Astrocyte (in vitro differentiated cells and primary cell): ENCODE results near the gene CLMN. TPM values are rescaled to one million over a fixed set of nuclear protein-coding genes. Genes with fewer than 3 reads are reported as not detected.

ENCODE experiments used
- DNase-seq: peaks from one replicate; pipeline ENCODE4 v3.0.0-alpha.2; 2010; ENCODE audit warnings: low read depth
- FAIRE-seq: peaks from 2 replicates; lab custom pipeline; 2011; peaks lifted over from hg19 to GRCh38; lab: Jason Lieb, UNC
- H2AFZ ChIP-seq: 2 replicates; pipeline ENCODE4 v1.6.0; 2012; ENCODE audit warnings: low read depth, low read length, inconsistent platforms
- H3K27ac ChIP-seq: 2 replicates; pipeline ENCODE4 v1.5.1; 2011; ENCODE audit warnings: low read depth, low read length, inconsistent platforms
- H3K27me3 ChIP-seq: 2 replicates; pipeline ENCODE4 v1.6.0; 2011; ENCODE audit warnings: low read length, inconsistent platforms; ENCODE audit not compliant: insufficient read depth
- H3K36me3 ChIP-seq: 2 replicates; pipeline ENCODE4 v1.5.1; 2011; ENCODE audit warnings: low read length, inconsistent platforms; ENCODE audit not compliant: insufficient read depth
- H3K4me1 ChIP-seq: 2 replicates; pipeline ENCODE4 v1.5.1; 2011; ENCODE audit warnings: low read length, inconsistent platforms; ENCODE audit not compliant: insufficient read depth
- H3K4me2 ChIP-seq: 2 replicates; pipeline ENCODE4 v1.6.0; 2012; ENCODE audit warnings: low read length, inconsistent platforms
- H3K4me3 ChIP-seq: 2 replicates; pipeline ENCODE4 v1.5.1; 2011; ENCODE audit warnings: low read depth, mild to moderate bottlenecking, low read length, inconsistent platforms; ENCODE audit not compliant: insufficient read depth
- H3K79me2 ChIP-seq: 2 replicates; pipeline ENCODE4 v1.6.0; 2012; ENCODE audit warnings: mild to moderate bottlenecking, low read length, inconsistent platforms; ENCODE audit not compliant: insufficient read depth
- H3K9ac ChIP-seq: 2 replicates; pipeline ENCODE4 v1.6.0; 2012; ENCODE audit warnings: mild to moderate bottlenecking, low read length, inconsistent platforms
- H3K9me3 ChIP-seq: 2 replicates; pipeline ENCODE4 v1.5.1; 2012; ENCODE audit warnings: low read depth, mild to moderate bottlenecking, low read length, inconsistent platforms; ENCODE audit not compliant: insufficient read depth
- H4K20me1 ChIP-seq: 2 replicates; pipeline ENCODE4 v1.6.0; 2012; ENCODE audit warnings: low read length, inconsistent platforms; ENCODE audit not compliant: insufficient read depth
- H3K27ac Mint-ChIP-seq: one replicate; pipeline ENCODE4 v1.8.0; 2021; ENCODE audit warnings: mild to moderate bottlenecking, mixed read lengths; ENCODE audit not compliant: unreplicated experiment
- H3K27me3 Mint-ChIP-seq: one replicate; pipeline ENCODE4 v1.8.0; 2021; ENCODE audit warnings: low read depth, mixed read lengths; ENCODE audit not compliant: unreplicated experiment
- H3K36me3 Mint-ChIP-seq: one replicate; pipeline ENCODE4 v1.8.0; 2021; ENCODE audit warnings: low read depth, mixed read lengths; ENCODE audit not compliant: unreplicated experiment
- H3K4me1 Mint-ChIP-seq: one replicate; pipeline ENCODE4 v1.8.0; 2021; ENCODE audit warnings: low read depth, mixed read lengths; ENCODE audit not compliant: unreplicated experiment
- H3K4me3 Mint-ChIP-seq: one replicate; pipeline ENCODE4 v1.8.0; 2021; ENCODE audit warnings: mild to moderate bottlenecking, moderate library complexity, mixed read lengths; ENCODE audit not compliant: unreplicated experiment
- H3K9me3 Mint-ChIP-seq: one replicate; pipeline ENCODE4 v1.8.0; 2021; ENCODE audit warnings: mild to moderate bottlenecking, mixed read lengths; ENCODE audit not compliant: unreplicated experiment
- EZH2 ChIP-seq: IDR thresholded peaks from 2 replicates; pipeline ENCODE4 v1.6.1; 2012; ENCODE audit warnings: mild to moderate bottlenecking, low read length, inconsistent platforms; ENCODE audit not compliant: insufficient read depth
- total RNA-seq: library from RNA; stranded (reverse); gene quantifications from 2 replicates; pipeline ENCODE4 v1.2.1, GENCODE V29; 2021
- TF ChIP-seq, protein P1 (sequence below): IDR thresholded peaks from 2 replicates; pipeline ENCODE4 v1.5.1; 2011; ENCODE audit warnings: low read depth, mild to moderate bottlenecking, inconsistent platforms, low read length, moderate library complexity; ENCODE audit not compliant: insufficient read depth

The CLMN gene
- total RNA-seq, 1 donor from 2014 or later = 14.0 TPM

DNA sequence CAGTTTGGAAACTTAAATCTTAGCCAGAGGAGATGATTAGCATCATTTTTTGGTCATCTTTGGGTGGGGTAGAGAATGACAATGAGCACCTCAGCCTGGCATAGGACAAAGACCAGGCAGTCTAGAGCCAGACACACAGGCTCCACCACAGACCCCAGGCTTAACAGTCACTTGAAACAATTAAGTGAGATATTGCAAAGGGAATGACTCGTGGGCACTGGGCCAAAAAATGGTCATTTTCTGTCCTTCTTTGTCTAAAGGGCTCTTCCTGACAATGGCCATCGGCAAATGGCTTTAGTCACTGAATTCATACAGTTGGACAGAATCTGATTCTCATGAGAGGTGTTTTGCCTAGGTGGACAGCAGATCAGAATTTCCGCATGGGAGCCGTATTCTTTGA is 84.4 kb downstream of the CLMN start:
- peaks cover 1% of the 10 kb centered on the region for H3K4me1 Mint-ChIP-seq
- no peaks in the 10 kb centered on the region for H4K20me1 ChIP-seq
- H2AFZ ChIP-seq = no peak overlapping the region
- no peak overlapping the region for H3K4me2 ChIP-seq
- H3K36me3 ChIP-seq = no peaks in the 10 kb centered on the region
- peaks cover 10% of the 10 kb centered on the region for H3K27me3 Mint-ChIP-seq
- no peaks in the 10 kb centered on the region for H3K9me3 ChIP-seq
- H3K9me3 Mint-ChIP-seq = no peaks in the 10 kb centered on the region
- H3K4me1 ChIP-seq = no peaks in the 10 kb centered on the region
- DNase-seq (no peak), FAIRE-seq (no peak)
- H3K27ac Mint-ChIP-seq = no peak overlapping the region
- no peak overlapping the region for H3K27ac ChIP-seq
- no peak overlapping the region for H3K4me3 Mint-ChIP-seq
- TF ChIP-seq, protein P1, sequence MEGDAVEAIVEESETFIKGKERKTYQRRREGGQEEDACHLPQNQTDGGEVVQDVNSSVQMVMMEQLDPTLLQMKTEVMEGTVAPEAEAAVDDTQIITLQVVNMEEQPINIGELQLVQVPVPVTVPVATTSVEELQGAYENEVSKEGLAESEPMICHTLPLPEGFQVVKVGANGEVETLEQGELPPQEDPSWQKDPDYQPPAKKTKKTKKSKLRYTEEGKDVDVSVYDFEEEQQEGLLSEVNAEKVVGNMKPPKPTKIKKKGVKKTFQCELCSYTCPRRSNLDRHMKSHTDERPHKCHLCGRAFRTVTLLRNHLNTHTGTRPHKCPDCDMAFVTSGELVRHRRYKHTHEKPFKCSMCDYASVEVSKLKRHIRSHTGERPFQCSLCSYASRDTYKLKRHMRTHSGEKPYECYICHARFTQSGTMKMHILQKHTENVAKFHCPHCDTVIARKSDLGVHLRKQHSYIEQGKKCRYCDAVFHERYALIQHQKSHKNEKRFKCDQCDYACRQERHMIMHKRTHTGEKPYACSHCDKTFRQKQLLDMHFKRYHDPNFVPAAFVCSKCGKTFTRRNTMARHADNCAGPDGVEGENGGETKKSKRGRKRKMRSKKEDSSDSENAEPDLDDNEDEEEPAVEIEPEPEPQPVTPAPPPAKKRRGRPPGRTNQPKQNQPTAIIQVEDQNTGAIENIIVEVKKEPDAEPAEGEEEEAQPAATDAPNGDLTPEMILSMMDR = no peak
- TF ChIP-seq EZH2 = no peak
- H3K79me2 ChIP-seq = no peaks in the 10 kb centered on the region
- no peak overlapping the region for H3K4me3 ChIP-seq
- H3K27me3 ChIP-seq = no peaks in the 10 kb centered on the region
- no peak overlapping the region for H3K9ac ChIP-seq
- no peaks in the 10 kb centered on the region for H3K36me3 Mint-ChIP-seq

DNA sequence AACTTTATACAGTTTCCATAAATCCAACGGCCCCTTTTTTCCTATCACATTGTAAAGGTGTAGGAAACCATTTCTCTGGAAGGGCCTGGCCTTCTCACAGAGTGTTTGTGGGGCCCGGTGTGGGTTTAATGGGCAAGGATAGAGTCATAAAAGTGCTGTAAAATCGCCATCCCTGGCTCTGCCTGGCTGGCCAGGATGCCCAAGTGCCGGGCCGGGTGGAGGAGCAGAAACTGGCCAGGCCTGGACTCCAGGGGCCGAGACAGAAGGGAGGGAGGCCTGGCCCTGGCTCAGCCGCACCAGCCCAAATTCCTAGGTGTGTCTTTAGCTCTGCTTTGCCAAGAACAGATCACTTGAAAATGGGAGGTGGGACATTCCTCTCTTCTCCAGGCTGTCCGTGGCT is 85.3 kb downstream of the CLMN start:
- H3K4me3 Mint-ChIP-seq = no peak overlapping the region
- Histone ChIP-seq H4K20me1 (no peaks in the 10 kb centered on the region), H3K27me3 (peaks cover 2% of the 10 kb centered on the region), H3K9me3 (no peaks in the 10 kb centered on the region), H3K79me2 (no peaks in the 10 kb centered on the region), H3K4me2 (no peak overlapping the region), H3K4me1 (no peaks in the 10 kb centered on the region), H3K36me3 (no peaks in the 10 kb centered on the region), H3K9ac (no peak overlapping the region), H3K27ac (no peak overlapping the region), H3K4me3 (no peak overlapping the region), H2AFZ (no peak overlapping the region)
- peaks cover 1% of the 10 kb centered on the region for H3K4me1 Mint-ChIP-seq
- H3K27me3 Mint-ChIP-seq = peaks cover 13% of the 10 kb centered on the region
- no peak for DNase-seq
- H3K27ac Mint-ChIP-seq = no peak overlapping the region
- FAIRE-seq = no peak
- TF ChIP-seq EZH2 = no peak
- TF ChIP-seq, protein P1 = no peak
- no peaks in the 10 kb centered on the region for H3K9me3 Mint-ChIP-seq
- H3K36me3 Mint-ChIP-seq = no peaks in the 10 kb centered on the region

DNA sequence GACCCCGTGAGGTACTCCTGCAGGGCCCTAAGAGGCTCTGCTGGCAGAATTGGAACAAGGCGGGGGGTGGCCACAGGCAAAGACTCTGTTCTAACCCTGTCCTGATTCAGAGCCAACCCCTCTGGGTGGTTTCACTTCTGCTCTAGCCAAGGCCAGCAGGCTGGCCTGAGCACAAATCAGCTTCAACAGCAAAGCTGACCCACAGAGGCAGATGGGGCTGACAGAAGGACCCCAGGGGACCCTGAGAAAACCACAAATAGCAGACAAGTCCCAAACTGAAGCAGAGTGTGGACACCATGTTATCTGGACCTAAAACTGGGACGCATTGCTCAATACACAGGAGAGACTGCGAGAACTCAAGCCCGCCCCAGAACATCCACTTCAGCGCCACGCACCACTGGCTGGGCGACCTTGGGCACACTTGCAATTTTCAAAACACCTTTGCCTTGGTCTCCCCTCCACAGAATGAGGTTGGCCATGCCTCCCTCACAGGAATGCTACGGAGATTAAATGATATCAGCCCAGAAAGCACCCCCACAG is 85.9 kb downstream of the CLMN start:
- H3K79me2 ChIP-seq = no peaks in the 10 kb centered on the region
- H3K36me3 ChIP-seq = no peaks in the 10 kb centered on the region
- no peak overlapping the region for H3K27ac ChIP-seq
- no peaks in the 10 kb centered on the region for H3K4me1 ChIP-seq
- H3K9ac ChIP-seq = no peak overlapping the region
- no peaks in the 10 kb centered on the region for H3K36me3 Mint-ChIP-seq
- peaks cover 11% of the 10 kb centered on the region for H3K27me3 Mint-ChIP-seq
- H3K4me2 ChIP-seq = no peak overlapping the region
- no peak overlapping the region for H3K4me3 Mint-ChIP-seq
- H2AFZ ChIP-seq = no peak overlapping the region
- peaks cover 2% of the 10 kb centered on the region for H3K27me3 ChIP-seq
- no peak for DNase-seq
- H4K20me1 ChIP-seq = no peaks in the 10 kb centered on the region
- no peaks in the 10 kb centered on the region for H3K9me3 Mint-ChIP-seq
- H3K4me3 ChIP-seq = no peak overlapping the region
- no peak overlapping the region for H3K27ac Mint-ChIP-seq
- peaks cover 1% of the 10 kb centered on the region for H3K4me1 Mint-ChIP-seq
- H3K9me3 ChIP-seq = no peaks in the 10 kb centered on the region
- TF ChIP-seq, protein P1 = no peak
- no peak for TF ChIP-seq EZH2
- no peak for FAIRE-seq
